Skeletal muscle tissue (tissue), 4 donors: ENCODE data around the gene TGFBR2. TPM values are rescaled to one million over a fixed set of nuclear protein-coding genes. Genes with fewer than 3 reads are reported as not detected.

ENCODE experiments used
- H3K27ac ChIP-seq: one replicate; pipeline ENCODE4 v1.7.0; 2013; ENCODE audit warnings: mild to moderate bottlenecking, low read depth, low read length, inconsistent platforms
- H3K27me3 ChIP-seq, 3 donors: one replicate each; pipeline ENCODE4 v1.7.0; 2013; ENCODE audit warnings: low read length in 3 of 3; ENCODE audit not compliant: control insufficient read depth in 3 of 3, insufficient read depth in 3 of 3
- H3K36me3 ChIP-seq, 3 donors: one replicate each; pipeline ENCODE4 v1.7.0; 2013; ENCODE audit warnings: low read length in 3 of 3; ENCODE audit not compliant: control insufficient read depth in 3 of 3, insufficient read depth in 3 of 3
- H3K4me1 ChIP-seq, 3 donors: one replicate each; pipeline ENCODE4 v1.7.0; 2013; ENCODE audit warnings: low read length in 3 of 3, mild to moderate bottlenecking in 3 of 3; ENCODE audit not compliant: control insufficient read depth in 3 of 3, insufficient read depth in 3 of 3
- H3K4me3 ChIP-seq, 3 donors: one replicate each; pipeline ENCODE4 v1.7.0; 2013; ENCODE audit warnings: low read length in 3 of 3
- H3K9ac ChIP-seq, 3 donors: one replicate each; pipeline ENCODE4 v1.7.0; 2013; ENCODE audit warnings: low read length in 3 of 3, mild to moderate bottlenecking in 3 of 3, moderate library complexity in 2 of 3, low read depth in 1 of 3
- H3K9me3 ChIP-seq, 3 donors: one replicate each; pipeline ENCODE4 v1.7.0; 2013; ENCODE audit warnings: low read length in 3 of 3; ENCODE audit not compliant: control insufficient read depth in 3 of 3
- total RNA-seq: library from RNA; depleted of rRNA; stranded (reverse); fragments of >200 nt; gene quantifications from one replicate; pipeline ENCODE4 v1.2.3, GENCODE V29; 2014
- donor health status: Osteomylitis.

Gene TGFBR2
- 44.9 TPM for total RNA-seq

DNA sequence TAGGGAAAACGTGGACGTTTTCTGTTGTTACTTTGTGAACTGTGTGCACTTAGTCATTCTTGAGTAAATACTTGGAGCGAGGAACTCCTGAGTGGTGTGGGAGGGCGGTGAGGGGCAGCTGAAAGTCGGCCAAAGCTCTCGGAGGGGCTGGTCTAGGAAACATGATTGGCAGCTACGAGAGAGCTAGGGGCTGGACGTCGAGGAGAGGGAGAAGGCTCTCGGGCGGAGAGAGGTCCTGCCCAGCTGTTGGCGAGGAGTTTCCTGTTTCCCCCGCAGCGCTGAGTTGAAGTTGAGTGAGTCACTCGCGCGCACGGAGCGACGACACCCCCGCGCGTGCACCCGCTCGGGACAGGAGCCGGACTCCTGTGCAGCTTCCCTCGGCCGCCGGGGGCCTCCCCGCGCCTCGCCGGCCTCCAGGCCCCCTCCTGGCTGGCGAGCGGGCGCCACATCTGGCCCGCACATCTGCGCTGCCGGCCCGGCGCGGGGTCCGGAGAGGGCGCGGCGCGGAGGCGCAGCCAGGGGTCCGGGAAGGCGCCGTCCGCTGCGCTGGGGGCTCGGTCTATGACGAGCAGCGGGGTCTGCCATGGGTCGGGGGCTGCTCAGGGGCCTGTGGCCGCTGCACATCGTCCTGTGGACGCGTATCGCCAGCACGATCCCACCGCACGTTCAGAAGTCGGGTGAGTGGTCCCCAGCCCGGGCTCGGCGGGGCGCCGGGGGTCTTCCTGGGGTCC lies at the start of gene TGFBR2:
Gene TGFBR2, plus strand, starts transcription at position 301 of the 731 bp plus-strand sequence. Its CDS starts 283 bp downstream, at position 584.
- Histone ChIP-seq H3K27ac (peak within 1 kb of the TSS; percentile 94), H3K9ac (peak within 1 kb of the TSS; percentile 84 to 93 (median 87)), H3K9me3 (no peaks in the 10 kb centered on the region), H3K4me1 (peaks cover 6 to 10% (median 8%) of the 10 kb centered on the region in 3 donors), H3K27me3 (no peaks in the 10 kb centered on the region), H3K36me3 (no peaks in the 10 kb centered on the region), H3K4me3 (peak within 1 kb of the TSS; percentile 83 to 96 (median 86))

DNA sequence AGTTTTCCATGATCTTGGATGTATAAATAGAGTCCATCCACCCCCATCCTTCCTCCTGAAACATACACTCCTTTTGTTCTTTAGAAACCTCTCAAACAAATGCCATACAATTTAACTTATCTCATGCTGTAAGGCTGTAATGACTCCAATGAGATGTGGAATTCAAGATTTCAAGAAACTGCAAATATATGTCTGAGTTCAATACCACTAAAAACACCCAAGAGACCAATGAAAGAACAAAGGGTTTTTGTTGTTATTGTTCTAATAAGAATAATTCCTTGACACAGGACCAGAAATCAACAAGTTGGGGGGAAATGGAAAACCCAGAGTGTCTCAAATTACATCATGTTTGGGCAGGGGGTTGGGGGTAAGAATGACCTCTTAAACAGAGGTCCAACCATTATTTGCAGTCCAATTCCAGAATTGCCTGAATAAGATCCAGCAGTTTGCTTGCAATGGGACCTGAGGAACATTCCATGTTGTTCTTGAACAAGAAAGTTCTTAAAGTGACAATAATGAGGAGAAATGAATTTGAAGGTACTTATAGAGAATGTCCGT lies 48.6 kb upstream of the TGFBR2 start:
- Histone ChIP-seq H3K36me3 (no peaks in the 10 kb centered on the region), H3K4me3 (no peak overlapping the region)

DNA sequence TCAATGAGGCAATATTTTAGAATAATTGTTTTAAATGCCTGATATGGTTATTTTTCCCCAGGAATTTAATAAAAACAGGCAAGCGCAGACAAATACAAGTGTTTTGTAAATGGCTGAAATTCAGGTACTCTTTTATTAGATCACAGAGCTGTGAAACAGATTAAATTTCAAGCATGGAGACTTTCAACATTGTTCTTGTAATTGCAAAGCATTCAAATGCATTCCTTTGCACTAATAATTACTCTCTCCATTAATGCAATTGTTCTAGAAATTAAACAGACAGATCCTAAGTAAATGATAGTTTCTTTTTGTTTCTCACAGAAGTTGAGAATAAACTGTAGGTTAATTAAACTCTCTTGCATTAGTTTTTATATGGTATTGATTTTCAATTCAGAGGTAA lies 42.4 kb upstream of the TGFBR2 start:
- Histone ChIP-seq H3K9ac (no peak overlapping the region), H3K27me3 (no peaks in the 10 kb centered on the region), H3K36me3 (no peaks in the 10 kb centered on the region), H3K4me1 (no peaks in the 10 kb centered on the region), H3K4me3 (no peak overlapping the region), H3K9me3 (no peaks in the 10 kb centered on the region), H3K27ac (no peak overlapping the region)

More for the DNA sequence above, 48.6 kb upstream of the TGFBR2 start:
- no peaks in the 10 kb centered on the region for H3K9me3 ChIP-seq
- H3K4me1 ChIP-seq: no peaks in the 10 kb centered on the region
- H3K9ac ChIP-seq: no peak overlapping the region
- H3K27me3 ChIP-seq: no peaks in the 10 kb centered on the region
- no peak overlapping the region for H3K27ac ChIP-seq

DNA sequence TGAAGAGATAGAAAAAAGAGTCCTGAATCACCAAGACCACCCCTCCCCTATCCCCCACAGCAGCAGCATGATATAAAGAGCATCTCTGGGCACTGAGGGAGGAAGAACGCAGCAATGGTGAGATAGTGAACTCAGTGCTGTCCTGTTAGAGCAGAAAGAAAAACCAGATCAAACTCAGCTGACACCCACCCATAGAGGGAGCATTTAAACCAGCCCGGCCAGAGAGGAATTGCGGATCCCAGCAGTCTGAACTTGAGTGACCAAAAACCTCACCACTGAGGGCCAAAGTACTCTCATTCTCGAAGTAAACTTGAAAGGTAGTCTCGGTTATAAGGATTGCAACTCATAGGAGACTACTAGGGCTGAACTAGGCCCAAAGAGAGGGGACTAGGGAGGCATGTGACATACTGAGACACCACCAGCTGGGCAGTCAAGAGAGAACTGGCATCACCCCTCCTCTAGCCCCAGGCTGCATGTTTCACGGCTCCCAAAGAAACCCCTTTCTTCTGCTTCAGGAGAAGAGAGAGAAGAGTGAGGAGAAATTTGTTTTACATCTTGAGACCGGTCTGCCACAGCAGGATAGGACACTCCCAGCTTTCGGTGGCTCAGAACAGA lies 39.2 kb upstream of the TGFBR2 start:
- no peaks in the 10 kb centered on the region for H3K27me3 ChIP-seq
- no peak overlapping the region for H3K27ac ChIP-seq
- H3K36me3 ChIP-seq: no peaks in the 10 kb centered on the region
- no peaks in the 10 kb centered on the region for H3K9me3 ChIP-seq
- no peaks in the 10 kb centered on the region for H3K4me1 ChIP-seq
- H3K9ac ChIP-seq: no peak overlapping the region
- no peak overlapping the region for H3K4me3 ChIP-seq

GRCh38 chr3:30576946-30577345 lies 29.5 kb upstream of the TGFBR2 start:
- no peaks in the 10 kb centered on the region for H3K36me3 ChIP-seq
- no peak overlapping the region for H3K4me3 ChIP-seq
- no peaks in the 10 kb centered on the region for H3K27me3 ChIP-seq
- peaks cover 0 to 3% (median 0%) of the 10 kb centered on the region in 3 donors for H3K4me1 ChIP-seq
- no peak overlapping the region for H3K27ac ChIP-seq
- no peak overlapping the region for H3K9ac ChIP-seq
- no peaks in the 10 kb centered on the region for H3K9me3 ChIP-seq

DNA sequence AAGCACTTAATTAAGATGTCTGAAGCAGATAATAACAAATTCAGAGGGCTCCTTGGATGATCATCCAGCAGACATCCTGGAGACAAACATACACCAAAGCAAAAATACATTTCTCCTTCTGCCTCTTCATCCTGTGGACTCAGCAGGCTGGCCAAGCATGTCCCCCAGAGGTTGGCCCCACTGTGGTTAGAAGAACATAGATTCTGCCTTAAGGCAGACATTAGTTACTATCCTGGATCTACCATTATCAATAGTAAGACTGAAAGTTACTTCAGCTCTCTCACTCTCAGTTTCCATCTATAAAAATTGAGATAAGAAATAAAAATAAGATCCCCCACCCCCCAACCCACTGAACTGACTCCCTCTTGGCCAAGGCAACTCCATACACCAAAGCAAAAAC lies 28.6 kb upstream of the TGFBR2 start:
- Histone ChIP-seq H3K4me1 (peaks cover 0 to 3% (median 0%) of the 10 kb centered on the region in 3 donors), H3K27ac (no peak overlapping the region), H3K36me3 (no peaks in the 10 kb centered on the region), H3K9ac (no peak overlapping the region), H3K27me3 (no peaks in the 10 kb centered on the region), H3K4me3 (no peak overlapping the region), H3K9me3 (no peaks in the 10 kb centered on the region)

GRCh38 chr3:30578479-30578878 lies 27.9 kb upstream of the TGFBR2 start:
- H3K36me3 ChIP-seq: no peaks in the 10 kb centered on the region
- H3K9ac ChIP-seq: no peak overlapping the region
- H3K4me1 ChIP-seq: peaks cover 0 to 3% (median 0%) of the 10 kb centered on the region in 3 donors
- no peak overlapping the region for H3K27ac ChIP-seq
- no peak overlapping the region for H3K4me3 ChIP-seq
- no peaks in the 10 kb centered on the region for H3K27me3 ChIP-seq
- H3K9me3 ChIP-seq: no peaks in the 10 kb centered on the region

- Histone ChIP-seq H3K36me3 (no peaks in the 10 kb centered on the region), H3K9me3 (no peaks in the 10 kb centered on the region), H3K9ac (no peak overlapping the region), H3K4me1 (peaks cover 0 to 3% (median 0%) of the 10 kb centered on the region in 3 donors), H3K4me3 (no peak overlapping the region), H3K27ac (no peak overlapping the region), H3K27me3 (no peaks in the 10 kb centered on the region)
Observed at GRCh38 chr3:30578986-30579579, 27.3 kb upstream of the TGFBR2 start.

DNA sequence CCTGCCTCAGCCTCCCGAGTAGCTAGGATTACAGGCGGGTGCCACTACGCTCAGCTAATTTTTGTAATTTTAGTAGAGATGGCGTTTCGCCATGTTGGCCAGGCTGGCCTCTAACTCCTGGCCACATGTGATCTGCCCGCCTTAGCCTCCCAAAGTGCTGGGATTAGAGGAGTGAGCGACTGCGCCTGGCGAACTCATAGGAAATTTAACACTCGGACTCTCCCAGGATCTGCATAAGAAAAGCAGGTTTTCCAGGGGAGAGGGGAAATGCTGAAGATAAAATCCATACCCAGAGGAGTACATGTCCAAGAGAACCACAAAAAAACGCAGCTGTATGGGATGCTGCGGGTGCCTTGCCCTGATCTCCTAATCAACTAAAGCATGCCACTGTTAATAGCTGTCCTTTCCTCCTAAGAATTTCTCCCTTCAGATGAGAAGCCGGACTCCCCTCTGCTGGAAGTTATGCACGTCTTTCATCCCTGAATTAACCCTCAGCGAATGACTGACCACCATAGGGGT lies 25.3 kb upstream of the TGFBR2 start:
- no peak overlapping the region for H3K27ac ChIP-seq
- H3K4me1 ChIP-seq: peaks cover 0 to 3% (median 0%) of the 10 kb centered on the region in 3 donors
- H3K4me3 ChIP-seq: no peak overlapping the region
- no peaks in the 10 kb centered on the region for H3K36me3 ChIP-seq
- H3K9me3 ChIP-seq: no peaks in the 10 kb centered on the region
- H3K27me3 ChIP-seq: no peaks in the 10 kb centered on the region
- H3K9ac ChIP-seq: no peak overlapping the region
